HEK293 (cell line): ENCODE results near the gene TTLL4.

Source experiments
- CTCF ChIA-PET: fragments of 350-600 bp; formaldehyde crosslinking; extraction: SDS; loops from one replicate; lab custom pipeline; 2021; ENCODE audit warnings: antibody characterized with exemption; lab: Yijun Ruan, JAX
- POLR2A ChIA-PET: fragments of 300-600 bp; formaldehyde crosslinking; extraction: SDS; loops from one replicate; lab custom pipeline; 2020; ENCODE audit warnings: antibody characterized with exemption, inconsistent platforms; lab: Yijun Ruan, JAX
- H3K27ac ChIP-seq: fragments of 200-500 bp; sonication (Bioruptor generic); 2 replicates; pipeline ENCODE4 v1.5.1; 2014; ENCODE audit warnings: low read depth, low read length, control low read depth, inconsistent platforms; ENCODE audit errors: extremely low read depth
- H3K36me3 ChIP-seq, 2 experiments: fragments of 200-500 bp in 1 of 2; sonication (Bioruptor generic) in 1 of 2; 1 replicate in 1 of 2; 2 replicates in 1 of 2; pipeline ENCODE4 v1.5.1; 2014 to 2017; ENCODE audit warnings: inconsistent platforms in 2 of 2, low read length in 2 of 2; ENCODE audit not compliant: control insufficient read depth in 2 of 2, insufficient read depth in 1 of 2
- H3K4me1 ChIP-seq: fragments of 200-500 bp; sonication (Bioruptor generic); 2 replicates; pipeline ENCODE4 v1.5.1; 2014; ENCODE audit warnings: mild to moderate bottlenecking, low read length, inconsistent platforms; ENCODE audit not compliant: control insufficient read depth, insufficient read depth
- H3K4me3 ChIP-seq: 2 replicates; pipeline ENCODE4 v1.5.1; 2011; ENCODE audit warnings: low read depth, mild to moderate bottlenecking, control low read depth, low read length, moderate library complexity
- H3K9me3 ChIP-seq: fragments of 200-500 bp; sonication (Bioruptor generic); 2 replicates; pipeline ENCODE4 v1.5.1; 2014; ENCODE audit warnings: low read depth, low read length, inconsistent platforms; ENCODE audit not compliant: control insufficient read depth, insufficient read depth
- REST ChIP-seq: fragments of 450-650 bp; formaldehyde crosslinking; IDR thresholded peaks from 2 replicates; pipeline ENCODE4 v1.5.1; 2016; ENCODE audit warnings: missing biosample characterization, missing genetic modification characterization
- SALL2 ChIP-seq: fragments of 450-650 bp; formaldehyde crosslinking; IDR thresholded peaks from 2 replicates; pipeline ENCODE4 v1.5.0; 2017; ENCODE audit warnings: missing biosample characterization, mild to moderate bottlenecking, missing genetic modification characterization, borderline replicate concordance
- ZBTB20 ChIP-seq: fragments of 450-650 bp; formaldehyde crosslinking; IDR thresholded peaks from 2 replicates; pipeline ENCODE4 v1.5.1; 2016; ENCODE audit warnings: missing biosample characterization, missing genetic modification characterization
- ZBTB6 ChIP-seq: fragments of 450-650 bp; formaldehyde crosslinking; IDR thresholded peaks from 2 replicates; pipeline ENCODE4 v1.5.1; 2017; ENCODE audit warnings: missing biosample characterization, missing genetic modification characterization
- ZNF157 ChIP-seq: fragments of 450-650 bp; formaldehyde crosslinking; IDR thresholded peaks from 2 replicates; pipeline ENCODE4 v1.5.1; 2016; ENCODE audit warnings: missing biosample characterization, missing genetic modification characterization
- ZNF26 ChIP-seq: fragments of 450-650 bp; formaldehyde crosslinking; IDR thresholded peaks from 2 replicates; pipeline ENCODE4 v1.5.1; 2016; ENCODE audit warnings: missing biosample characterization, missing genetic modification characterization
- ZNF280D ChIP-seq: fragments of 450-650 bp; formaldehyde crosslinking; IDR thresholded peaks from 2 replicates; pipeline ENCODE4 v1.5.1; 2016; ENCODE audit warnings: missing biosample characterization, missing genetic modification characterization
- ZNF426 ChIP-seq: fragments of 450-650 bp; formaldehyde crosslinking; IDR thresholded peaks from 2 replicates; pipeline ENCODE4 v1.5.1; 2017; ENCODE audit warnings: missing biosample characterization, missing genetic modification characterization, mild to moderate bottlenecking, inconsistent platforms, moderate library complexity
- ZNF610 ChIP-seq: fragments of 450-650 bp; formaldehyde crosslinking; IDR thresholded peaks from 2 replicates; pipeline ENCODE4 v1.5.1; 2016; ENCODE audit warnings: missing biosample characterization, missing genetic modification characterization, borderline replicate concordance
- ZNF626 ChIP-seq: fragments of 450-650 bp; sonication (Bioruptor Pico); formaldehyde crosslinking; IDR thresholded peaks from 2 replicates; pipeline ENCODE4 v1.5.1; 2018; ENCODE audit warnings: missing biosample characterization, missing genetic modification characterization, inconsistent platforms
- ZNF629 ChIP-seq: fragments of 450-650 bp; formaldehyde crosslinking; IDR thresholded peaks from 2 replicates; pipeline ENCODE4 v1.5.1; 2017; ENCODE audit warnings: missing biosample characterization, missing genetic modification characterization
- ZNF660 ChIP-seq: fragments of 450-650 bp; IDR thresholded peaks from 2 replicates; pipeline ENCODE4 v1.5.1; 2018; ENCODE audit warnings: missing biosample characterization, mild to moderate bottlenecking, missing genetic modification characterization
- ZNF837 ChIP-seq: fragments of 450-650 bp; formaldehyde crosslinking; IDR thresholded peaks from 2 replicates; pipeline ENCODE4 v1.5.1; 2016; ENCODE audit warnings: missing biosample characterization, missing genetic modification characterization
- TF ChIP-seq, protein P1 (sequence below): fragments of 450-650 bp; formaldehyde crosslinking; IDR thresholded peaks from 2 replicates; pipeline ENCODE4 v1.5.1; 2016; ENCODE audit warnings: missing biosample characterization, missing genetic modification characterization
- TF ChIP-seq, protein P2 (sequence below): fragments of 450-650 bp; formaldehyde crosslinking; IDR thresholded peaks from 2 replicates; pipeline ENCODE4 v1.5.1; 2016; ENCODE audit warnings: missing biosample characterization, missing genetic modification characterization

TTLL4 gene

DNA sequence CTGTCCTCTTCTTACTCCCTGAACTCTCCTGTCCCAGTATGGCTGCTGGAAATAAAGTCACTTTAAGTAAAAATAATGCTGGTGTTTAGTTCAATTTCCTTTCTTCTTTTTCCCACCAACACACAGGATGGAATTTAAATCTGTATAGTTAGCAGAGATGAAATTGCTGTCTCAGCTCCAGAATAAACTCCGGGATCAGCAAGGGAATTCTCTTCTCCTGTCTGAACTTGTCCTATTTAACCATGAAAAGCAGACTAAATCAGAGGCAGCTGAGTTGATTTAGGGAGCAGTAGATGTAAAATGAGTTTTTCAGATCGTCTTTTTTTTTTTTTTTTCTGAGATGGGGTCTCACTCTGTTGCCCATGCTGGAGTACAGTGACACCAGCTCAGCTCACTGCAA lies 25.9 kb downstream of the TTLL4 start:
- POLR2A ChIA-PET, result interaction anchor here (0.7 kb wide), 1 partner anchor 9 kb away, joined by 8 read pairs; no protein-coding TSS in a partner anchor
- H3K9me3 ChIP-seq, result no peaks in the 10 kb centered on the region
- H3K4me3 ChIP-seq, result no peak overlapping the region
- CTCF ChIA-PET, result interaction anchor here (0.9 to 1.3 kb wide), 3 partner anchors 15 to 111 kb away, joined by 3 to 11 read pairs (median 4); partner anchors contain the start of gene TTLL4
- H3K4me1 ChIP-seq, result peaks cover 6% of the 10 kb centered on the region
- no peak for TF ChIP-seq ZNF610 (tag by site-specific recombination)
- TF ChIP-seq ZNF426, result no peak
- no peak for TF ChIP-seq ZNF837 (tag by site-specific recombination)
- TF ChIP-seq, protein P1, sequence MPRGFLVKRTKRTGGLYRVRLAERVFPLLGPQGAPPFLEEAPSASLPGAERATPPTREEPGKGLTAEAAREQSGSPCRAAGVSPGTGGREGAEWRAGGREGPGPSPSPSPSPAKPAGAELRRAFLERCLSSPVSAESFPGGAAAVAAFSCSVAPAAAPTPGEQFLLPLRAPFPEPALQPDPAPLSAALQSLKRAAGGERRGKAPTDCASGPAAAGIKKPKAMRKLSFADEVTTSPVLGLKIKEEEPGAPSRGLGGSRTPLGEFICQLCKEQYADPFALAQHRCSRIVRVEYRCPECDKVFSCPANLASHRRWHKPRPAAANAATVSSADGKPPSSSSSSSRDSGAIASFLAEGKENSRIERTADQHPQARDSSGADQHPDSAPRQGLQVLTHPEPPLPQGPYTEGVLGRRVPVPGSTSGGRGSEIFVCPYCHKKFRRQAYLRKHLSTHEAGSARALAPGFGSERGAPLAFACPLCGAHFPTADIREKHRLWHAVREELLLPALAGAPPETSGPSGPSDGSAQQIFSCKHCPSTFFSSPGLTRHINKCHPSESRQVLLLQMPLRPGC, result no peak
- TF ChIP-seq ZNF626 (tag by site-specific recombination), result no peak
- TF ChIP-seq ZNF629 (tag by site-specific recombination), result no peak
- TF ChIP-seq ZNF157 (tag by site-specific recombination), result no peak
- TF ChIP-seq ZBTB6, result no peak
- no peak for TF ChIP-seq ZBTB20 (tag by site-specific recombination)
- TF ChIP-seq, protein P2, sequence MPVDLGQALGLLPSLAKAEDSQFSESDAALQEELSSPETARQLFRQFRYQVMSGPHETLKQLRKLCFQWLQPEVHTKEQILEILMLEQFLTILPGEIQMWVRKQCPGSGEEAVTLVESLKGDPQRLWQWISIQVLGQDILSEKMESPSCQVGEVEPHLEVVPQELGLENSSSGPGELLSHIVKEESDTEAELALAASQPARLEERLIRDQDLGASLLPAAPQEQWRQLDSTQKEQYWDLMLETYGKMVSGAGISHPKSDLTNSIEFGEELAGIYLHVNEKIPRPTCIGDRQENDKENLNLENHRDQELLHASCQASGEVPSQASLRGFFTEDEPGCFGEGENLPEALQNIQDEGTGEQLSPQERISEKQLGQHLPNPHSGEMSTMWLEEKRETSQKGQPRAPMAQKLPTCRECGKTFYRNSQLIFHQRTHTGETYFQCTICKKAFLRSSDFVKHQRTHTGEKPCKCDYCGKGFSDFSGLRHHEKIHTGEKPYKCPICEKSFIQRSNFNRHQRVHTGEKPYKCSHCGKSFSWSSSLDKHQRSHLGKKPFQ, result no peak
- no peak for TF ChIP-seq ZNF26 (tag by site-specific recombination)
- TF ChIP-seq ZNF280D (tag by site-specific recombination), result no peak
- no peak for TF ChIP-seq REST (tag by site-specific recombination)
- TF ChIP-seq SALL2, result no peak
- no peak for TF ChIP-seq ZNF660 (tag by site-specific recombination)
- H3K36me3 ChIP-seq, result peaks cover 24 to 81% of the 10 kb centered on the region in 2 experiments
- no peak overlapping the region for H3K27ac ChIP-seq
